Dedifferentiated amniotic fluid mesenchymal stem cell (primary cell): ENCODE measurements around the gene POTEG.
"Not testable (repeated sequence)": the region's sequence is repeated elsewhere in the genome, so short reads cannot be mapped to it uniquely, and the experiment has no call there.

Experiments
- DNase-seq: peaks from one replicate; pipeline ENCODE4 v3.0.0-alpha.2; 2016; ENCODE audit errors: extremely low spot score

POTEG gene

GRCh38 chr14:19434241-19434640 is at the start of gene POTEG:
Gene POTEG (minus strand): TSS chr14:19434341. CDS start chr14:19434289, 52 bp downstream.
- not testable (repeated sequence) for DNase-seq

- not testable (repeated sequence) for DNase-seq
These were observed 48.0 kb upstream of the POTEG start for GRCh38 chr14:19482093-19482492.

DNA sequence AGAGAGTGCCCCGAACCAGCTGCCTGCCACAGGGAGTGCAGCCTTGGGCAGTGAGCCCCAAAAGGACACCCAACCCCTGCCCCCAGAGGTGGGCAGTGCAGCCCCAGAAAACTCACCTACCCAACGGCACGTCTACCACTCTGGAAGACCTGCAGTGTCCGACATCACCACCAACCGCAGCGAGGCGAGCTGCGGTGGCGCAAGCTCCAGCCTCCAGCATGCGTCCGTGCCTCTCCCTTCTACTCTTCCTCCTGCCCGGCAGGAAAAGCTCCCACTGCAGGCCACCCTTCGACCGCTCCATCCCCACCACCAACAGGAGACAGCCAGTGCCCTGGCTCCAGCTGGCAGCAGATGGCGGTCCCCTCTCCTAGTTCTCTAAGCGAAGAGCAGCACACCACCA is 47.3 kb upstream of the POTEG start:
- DNase-seq, result not testable (repeated sequence)

DNA sequence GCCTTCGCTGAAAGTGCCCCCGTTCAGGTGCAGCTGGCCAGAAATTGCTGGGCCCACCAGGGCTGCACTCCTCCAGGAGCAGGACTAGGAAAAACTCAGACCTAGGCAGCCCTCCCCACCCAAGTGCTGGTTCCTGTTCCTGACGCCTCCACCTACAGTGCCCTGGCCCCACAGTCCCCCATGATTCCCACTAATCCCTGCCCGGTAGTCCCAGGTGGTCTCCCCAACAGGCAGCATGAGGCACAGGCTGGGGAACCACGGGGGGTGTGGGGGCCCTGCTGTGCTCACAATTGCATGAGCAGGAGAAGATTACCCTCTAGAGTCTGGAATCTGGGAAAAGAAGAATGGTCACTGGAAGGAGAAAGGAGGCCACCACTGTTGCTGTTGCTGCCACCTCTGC is 46.4 kb upstream of the POTEG start:
- not testable (repeated sequence) for DNase-seq

GRCh38 chr14:19445761-19446160 is 11.6 kb upstream of the POTEG start:
- not testable (repeated sequence) for DNase-seq

DNA sequence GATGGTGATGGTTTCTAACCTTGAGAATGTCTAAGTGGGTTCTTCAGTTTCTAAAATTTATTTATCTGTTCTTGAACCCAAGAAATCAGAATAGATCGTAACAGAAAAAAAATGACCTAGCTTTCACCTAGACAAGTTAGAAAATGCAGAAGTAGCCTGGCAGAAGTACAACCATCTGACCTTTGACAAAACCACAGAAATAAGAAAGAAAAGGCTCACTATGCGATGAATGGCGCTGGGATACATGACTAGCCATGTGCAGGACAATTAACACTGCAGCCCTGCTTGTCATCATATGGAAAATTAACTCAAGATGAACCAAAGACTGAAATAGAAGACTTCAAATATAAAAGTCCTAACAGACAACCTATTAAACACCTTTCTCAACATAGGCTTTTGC is 5.7 kb upstream of the POTEG start:
- DNase-seq, result not testable (repeated sequence)

DNA sequence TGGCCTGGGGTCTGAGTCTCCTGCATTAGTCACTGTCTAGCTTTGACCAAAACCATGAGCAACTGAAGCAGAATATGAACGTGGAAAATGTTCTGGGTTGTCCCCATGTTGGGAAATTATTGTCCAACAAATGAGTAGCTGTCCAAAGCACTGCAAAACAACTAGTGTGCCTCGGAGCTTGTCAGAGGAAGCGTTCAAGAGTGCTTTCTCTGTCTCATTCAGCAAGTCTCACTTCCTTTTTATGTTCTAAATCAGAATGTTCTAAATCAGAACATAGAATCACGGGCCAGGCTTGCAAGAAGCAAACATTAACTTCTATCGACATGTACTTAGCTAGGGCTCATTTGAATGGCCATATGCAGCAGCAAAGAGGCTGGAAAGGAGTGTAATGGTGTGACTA is 5.1 kb upstream of the POTEG start:
- DNase-seq, result not testable (repeated sequence)

DNA sequence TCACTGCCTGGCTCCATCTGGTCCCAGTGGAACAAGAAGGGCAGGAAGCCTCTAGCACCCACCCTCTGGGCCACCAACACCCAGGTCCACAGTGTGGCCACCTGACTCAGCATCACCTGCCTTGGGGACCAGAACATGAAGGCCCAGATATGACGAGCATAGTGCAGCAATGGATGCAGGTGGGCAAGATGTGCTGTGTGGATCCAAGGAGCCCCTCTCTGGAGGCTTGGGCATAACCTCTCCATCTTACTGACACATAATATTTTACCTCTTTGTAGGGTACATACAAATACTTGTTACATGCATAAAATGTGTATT is 2.9 kb upstream of the POTEG start:
- not testable (repeated sequence) for DNase-seq

DNA sequence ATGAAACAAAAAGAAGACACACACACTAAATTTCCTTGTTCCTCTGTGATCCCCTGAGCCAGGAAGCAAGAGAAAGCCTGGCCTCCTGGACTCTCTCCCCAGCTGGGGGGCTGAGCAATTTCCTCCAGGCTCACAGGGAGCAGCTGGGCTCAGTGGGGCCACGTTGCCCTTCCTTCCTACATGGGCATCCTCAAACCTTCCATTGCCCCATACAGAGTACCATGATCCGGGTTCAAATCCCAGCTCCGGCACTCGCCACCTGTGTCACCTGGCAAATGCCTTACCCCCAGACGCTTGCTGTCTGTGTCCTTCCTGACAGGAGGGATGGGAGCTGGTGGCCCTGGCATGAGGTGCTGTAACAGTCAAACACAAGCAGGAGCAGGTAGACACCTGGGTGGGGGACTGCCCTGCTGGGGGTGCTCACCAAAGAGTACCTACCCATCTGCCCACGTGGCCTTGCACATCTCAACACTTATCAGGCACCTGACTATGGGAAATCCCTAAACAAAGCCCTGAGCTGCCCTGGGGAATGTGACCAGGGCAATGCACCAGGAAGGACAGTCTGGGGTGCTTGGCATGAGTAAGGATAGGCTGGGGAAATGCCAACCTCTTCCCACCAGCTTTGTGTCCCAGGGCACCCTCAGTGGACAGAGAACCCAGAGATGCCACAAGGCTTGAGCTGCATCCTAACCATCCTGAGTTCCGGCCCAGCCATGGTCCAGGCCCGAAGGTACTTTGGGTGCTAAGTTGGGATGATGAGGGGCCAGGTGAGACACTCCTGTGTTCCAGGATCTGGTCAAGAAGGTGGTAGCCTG is 2.4 kb upstream of the POTEG start:
- not testable (repeated sequence) for DNase-seq

DNA sequence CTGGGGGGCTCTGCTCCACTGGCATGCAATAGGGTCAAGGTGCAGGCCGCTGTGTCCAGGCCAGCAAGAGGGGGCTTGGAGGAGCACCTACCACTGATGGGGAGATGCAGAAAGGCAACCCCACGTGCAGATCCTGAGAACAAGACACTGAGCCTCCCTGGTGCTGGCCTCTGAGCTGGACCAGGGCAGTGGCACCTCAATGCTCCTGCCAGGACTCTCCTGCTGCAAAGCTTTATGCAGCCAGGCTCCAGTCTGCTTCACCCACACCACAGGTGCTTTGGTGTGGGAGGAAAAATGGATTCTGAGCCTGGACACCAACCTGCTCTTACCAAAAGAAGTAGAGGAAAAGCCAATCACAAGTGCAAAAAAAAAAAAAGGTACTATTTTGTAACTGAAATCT is 1.7 kb upstream of the POTEG start:
- DNase-seq, result not testable (repeated sequence)

- not testable (repeated sequence) for DNase-seq
These were observed 750 bp upstream of the POTEG start for GRCh38 chr14:19434891-19435290.

DNA sequence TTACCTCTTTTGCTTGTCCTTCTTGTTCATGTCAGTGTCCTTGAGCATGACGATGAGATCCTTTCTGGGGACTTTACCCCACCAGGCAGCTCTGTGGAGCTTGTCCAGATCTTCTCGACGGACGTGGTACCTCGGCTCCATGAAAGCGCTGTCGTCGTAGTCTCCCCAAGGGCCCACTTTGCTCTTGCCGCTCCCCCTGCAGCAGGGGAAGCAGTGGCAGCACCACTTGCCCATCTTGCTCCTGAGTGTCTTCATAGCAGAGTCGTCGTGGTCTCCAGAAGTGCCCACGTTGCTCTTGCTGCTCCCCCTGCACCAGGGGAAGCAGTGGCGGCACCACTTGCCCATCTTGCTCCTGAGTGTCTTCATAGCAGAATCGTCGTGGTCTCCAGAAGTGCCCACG is 376 bp downstream of the POTEG start:
- DNase-seq, result not testable (repeated sequence)

DNA sequence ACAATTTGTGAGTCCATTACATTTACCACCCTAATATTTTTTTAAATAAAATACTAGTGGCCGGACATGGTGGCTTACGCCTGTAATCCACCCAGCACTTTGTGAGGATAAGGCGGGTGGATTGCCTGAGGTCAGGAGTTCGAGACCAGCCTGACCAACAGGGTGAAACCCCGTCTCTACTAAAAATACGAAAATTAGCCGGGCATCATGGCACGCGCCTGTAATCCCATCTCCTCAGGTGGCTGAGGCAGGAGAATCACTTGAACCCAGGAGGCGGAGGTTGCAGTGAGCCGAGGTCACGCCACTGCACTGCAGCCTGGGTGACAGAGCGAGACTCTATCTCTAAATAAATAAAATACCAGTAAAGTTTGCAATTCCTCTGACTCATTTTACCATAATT is 25.6 kb downstream of the POTEG start:
- not testable (repeated sequence) for DNase-seq

GRCh38 chr14:19402097-19402496 is 32.0 kb downstream of the POTEG start:
- DNase-seq, result not testable (repeated sequence)

DNA sequence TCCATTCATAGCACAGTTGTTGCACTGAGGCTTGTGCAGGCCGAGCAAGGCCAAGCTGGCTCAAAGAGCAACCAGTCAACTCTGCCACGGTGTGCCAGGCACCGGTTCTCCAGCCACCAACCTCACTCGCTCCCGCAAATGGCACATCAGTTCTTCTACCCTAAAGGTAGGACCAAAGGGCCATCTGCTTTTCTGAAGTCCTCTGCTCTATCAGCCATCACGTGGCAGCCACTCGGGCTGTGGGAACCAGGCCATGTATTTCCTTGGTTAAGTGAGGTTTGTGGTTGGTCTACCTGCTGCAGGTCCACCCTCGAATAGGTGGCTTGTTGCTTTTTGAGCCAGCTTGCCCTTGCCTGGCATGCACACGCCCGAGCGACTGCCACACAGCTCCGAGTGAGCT is 39.4 kb downstream of the POTEG start:
- not testable (repeated sequence) for DNase-seq

DNA sequence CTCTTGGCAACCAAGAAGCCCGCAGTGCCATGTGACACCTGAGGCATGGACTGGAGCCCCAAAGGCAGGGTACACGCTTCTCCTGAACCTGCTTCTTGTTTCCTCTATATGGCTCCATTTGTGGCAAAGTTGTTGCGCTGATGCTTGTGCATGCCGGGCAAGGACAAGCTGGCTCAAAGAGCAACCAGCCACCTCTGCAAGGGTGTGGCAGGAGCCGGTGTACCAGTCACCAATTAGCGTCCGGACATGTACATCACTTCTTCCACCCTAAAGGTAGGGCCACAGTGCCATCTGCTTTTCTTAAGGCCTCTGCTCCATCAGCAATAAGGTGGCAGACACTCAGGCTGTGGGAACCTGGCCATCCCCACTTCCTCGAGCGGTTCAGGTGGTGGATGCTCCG is 43.9 kb downstream of the POTEG start:
- DNase-seq, result not testable (repeated sequence)

DNA sequence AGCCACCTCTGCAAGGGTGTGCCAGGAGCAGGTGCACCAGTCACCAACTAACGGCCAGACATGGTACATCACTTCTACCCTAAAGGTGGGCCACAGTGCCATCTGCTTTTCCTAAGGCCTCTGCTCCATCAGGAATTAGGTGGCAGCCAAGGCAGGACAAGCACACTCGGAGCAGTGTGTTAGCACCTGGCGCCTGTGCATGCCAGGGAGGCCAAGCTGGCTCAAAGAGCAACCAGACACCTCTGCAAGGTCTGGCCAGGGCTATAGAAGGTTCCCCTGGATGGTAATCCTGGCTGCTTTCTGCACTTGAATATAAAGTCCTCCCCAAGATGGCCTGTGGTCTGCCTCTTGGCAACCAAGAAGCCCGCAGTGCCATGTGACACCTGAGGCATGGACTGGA is 45.4 kb downstream of the POTEG start:
- DNase-seq, result not testable (repeated sequence)

DNA sequence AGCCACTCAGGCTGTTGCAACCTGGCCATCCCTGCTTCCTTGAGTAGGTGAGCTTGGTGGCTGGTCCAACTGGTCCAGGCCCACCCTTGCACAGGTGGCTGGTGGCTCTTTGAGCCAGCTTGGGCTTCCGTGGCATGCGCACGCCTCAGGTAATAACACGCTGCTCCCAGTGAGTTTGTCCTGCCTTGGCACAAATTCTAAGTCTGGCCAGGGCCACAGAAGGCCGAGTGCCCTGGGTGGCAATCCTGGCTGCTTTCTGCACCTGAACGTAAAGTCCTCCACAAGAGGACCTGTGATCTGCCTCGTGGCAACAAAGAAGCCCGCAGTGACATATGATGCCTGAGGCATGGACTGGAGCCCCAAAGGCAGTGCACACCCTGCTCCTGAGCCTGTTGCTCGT is 47.1 kb downstream of the POTEG start:
- DNase-seq, result not testable (repeated sequence)

- not testable (repeated sequence) for DNase-seq
These were observed 47.8 kb downstream of the POTEG start for GRCh38 chr14:19386309-19386708.

- DNase-seq, result not testable (repeated sequence)
These were observed 49.9 kb downstream of the POTEG start for GRCh38 chr14:19384088-19384781.

- DNase-seq, result not testable (repeated sequence)
These were observed 51.0 kb downstream of the POTEG start for GRCh38 chr14:19383008-19383584.

DNA sequence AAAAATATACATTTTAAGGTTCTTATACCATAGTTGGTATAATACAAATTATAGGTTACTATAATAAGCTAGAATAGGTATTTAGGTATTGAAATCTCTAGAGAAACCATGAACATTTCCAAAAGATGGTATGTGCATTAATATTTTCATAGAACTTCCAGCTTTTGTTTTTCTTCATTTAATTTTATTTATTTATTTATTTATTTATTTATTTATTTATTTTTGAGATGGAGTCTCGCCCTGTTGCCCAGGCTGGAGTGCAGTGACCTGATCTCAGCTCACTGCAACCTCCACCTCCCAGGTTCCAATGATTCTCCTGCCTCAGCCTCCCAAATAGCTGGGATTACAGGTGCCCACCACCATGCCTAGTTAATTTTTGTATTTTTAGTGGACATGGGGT is 54.0 kb downstream of the POTEG start:
- not testable (repeated sequence) for DNase-seq

DNA sequence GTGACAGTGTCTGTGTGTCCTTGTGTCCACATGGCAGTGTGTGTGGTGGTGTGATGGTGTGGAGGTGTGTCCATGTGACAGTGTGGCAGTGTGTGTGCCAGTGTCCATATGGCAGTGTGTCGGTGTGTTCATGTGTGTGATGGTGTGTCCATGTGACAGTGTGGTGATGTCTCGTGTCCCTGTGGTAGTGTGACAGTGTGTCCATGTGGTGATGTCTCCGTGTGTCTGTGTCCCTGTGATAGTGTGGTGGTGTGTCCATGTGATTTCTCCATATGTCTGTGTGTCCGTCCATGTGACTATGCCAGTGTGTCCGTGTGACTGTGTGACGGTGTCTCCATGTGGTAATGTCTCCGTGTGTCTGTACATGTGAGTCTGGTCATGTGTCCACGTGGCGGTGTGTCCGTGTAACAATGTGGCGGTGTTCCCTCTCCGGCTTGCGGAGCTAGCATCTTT is 59.7 kb downstream of the POTEG start:
- not testable (repeated sequence) for DNase-seq
